ENCODE measurements around the gene BROX. TPM values are rescaled to one million over a fixed set of nuclear protein-coding genes. Genes with fewer than 3 reads are reported as not detected.
A peak's percentile ranks its signal among the peaks of the same experiment; 100 is the strongest.

BROX gene
- total and polyA plus RNA-seq, 10 of the 15 experiments (the other 5 are each of a cell fraction or from before 2014, with no cell fraction given) = 5.8 to 42.0 (median 16.8) TPM

DNA sequence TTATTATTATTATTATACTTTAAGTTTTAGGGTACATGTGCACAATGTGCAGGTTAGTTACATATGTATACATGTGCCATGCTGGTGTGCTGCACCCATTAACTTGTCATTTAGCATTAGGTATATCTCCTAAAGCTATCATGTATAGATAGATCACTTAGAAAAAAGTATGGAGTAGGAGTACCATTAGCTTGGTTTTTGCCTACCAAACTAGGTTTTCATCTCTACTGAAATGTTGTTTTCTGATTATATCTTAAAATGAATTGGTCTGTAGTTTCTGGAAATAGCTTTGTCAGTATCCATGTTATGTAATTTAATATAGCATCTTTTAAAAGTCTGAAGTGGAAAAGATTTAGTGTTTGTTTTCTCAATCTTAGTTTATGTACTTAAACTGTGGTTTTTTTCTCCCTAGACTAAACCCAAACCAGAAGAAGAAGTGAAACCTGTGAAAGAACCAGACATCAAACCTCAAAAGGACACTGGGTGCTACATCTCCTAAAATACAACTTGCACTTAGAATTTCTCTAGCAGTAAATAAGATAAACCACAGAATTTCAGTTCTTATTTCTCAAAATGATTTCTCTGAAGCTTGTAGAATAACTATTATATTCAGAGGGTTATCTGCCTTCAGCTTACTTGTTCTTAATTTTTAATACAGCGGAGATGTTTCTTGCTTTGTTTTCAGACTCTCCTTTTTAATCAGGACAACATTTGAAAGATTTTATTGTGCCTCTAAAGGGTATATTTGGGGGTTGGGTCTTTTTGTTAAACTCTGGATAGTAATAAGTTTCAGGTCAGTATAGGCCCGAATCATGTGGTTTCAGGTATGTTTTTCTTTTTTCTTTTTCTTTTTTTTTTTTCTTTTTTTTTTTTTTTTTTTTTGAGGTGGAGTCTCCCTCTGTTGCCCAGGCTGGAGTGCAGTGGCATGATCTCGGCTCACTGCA is 20.1 kb downstream of the BROX start (continued):
- TF ChIP-seq, protein P1, sequence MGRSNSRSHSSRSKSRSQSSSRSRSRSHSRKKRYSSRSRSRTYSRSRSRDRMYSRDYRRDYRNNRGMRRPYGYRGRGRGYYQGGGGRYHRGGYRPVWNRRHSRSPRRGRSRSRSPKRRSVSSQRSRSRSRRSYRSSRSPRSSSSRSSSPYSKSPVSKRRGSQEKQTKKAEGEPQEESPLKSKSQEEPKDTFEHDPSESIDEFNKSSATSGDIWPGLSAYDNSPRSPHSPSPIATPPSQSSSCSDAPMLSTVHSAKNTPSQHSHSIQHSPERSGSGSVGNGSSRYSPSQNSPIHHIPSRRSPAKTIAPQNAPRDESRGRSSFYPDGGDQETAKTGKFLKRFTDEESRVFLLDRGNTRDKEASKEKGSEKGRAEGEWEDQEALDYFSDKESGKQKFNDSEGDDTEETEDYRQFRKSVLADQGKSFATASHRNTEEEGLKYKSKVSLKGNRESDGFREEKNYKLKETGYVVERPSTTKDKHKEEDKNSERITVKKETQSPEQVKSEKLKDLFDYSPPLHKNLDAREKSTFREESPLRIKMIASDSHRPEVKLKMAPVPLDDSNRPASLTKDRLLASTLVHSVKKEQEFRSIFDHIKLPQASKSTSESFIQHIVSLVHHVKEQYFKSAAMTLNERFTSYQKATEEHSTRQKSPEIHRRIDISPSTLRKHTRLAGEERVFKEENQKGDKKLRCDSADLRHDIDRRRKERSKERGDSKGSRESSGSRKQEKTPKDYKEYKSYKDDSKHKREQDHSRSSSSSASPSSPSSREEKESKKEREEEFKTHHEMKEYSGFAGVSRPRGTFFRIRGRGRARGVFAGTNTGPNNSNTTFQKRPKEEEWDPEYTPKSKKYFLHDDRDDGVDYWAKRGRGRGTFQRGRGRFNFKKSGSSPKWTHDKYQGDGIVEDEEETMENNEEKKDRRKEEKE (IDR thresholded peaks at IDR 0.05) = no peak
- peak; percentile 31 for TF ChIP-seq SP1 (IDR thresholded peaks at IDR 0.05; ENCODE audit: low read depth, low read length)
- TF ChIP-seq STAT1 (conservative IDR thresholded peaks at IDR 0.05) = no peak
- peak; percentile 74 to 93; a peak in 3 of 4 replicates for TF ChIP-seq EP300 (IDR thresholded peaks at IDR 0.05; ENCODE audit: borderline replicate concordance in 1 of 2, control insufficient read depth in 1 of 2, low read depth in 2 of 2, low read length in 2 of 2)
- no peak for TF ChIP-seq POLR2AphosphoS2 (IDR thresholded peaks at IDR 0.05; ENCODE audit: low read depth, low read length)
- TF ChIP-seq ZNF274 (IDR thresholded peaks at IDR 0.05; ENCODE audit: insufficient read depth, insufficient read length) = no peak
- TF ChIP-seq BCL11A (IDR thresholded peaks at IDR 0.05; ENCODE audit: low read depth, low read length) = peak; percentile 94
- TF ChIP-seq POU2F2 (IDR thresholded peaks at IDR 0.05; ENCODE audit: borderline replicate concordance, low read depth, low read length) = 0 out of 3 replicates have a peak, but pooled peaks have one; percentile 35
- no peak for TF ChIP-seq ESRRA (IDR thresholded peaks at IDR 0.05; ENCODE audit: low read length)
- TF ChIP-seq RAD51 (IDR thresholded peaks at IDR 0.05) = peak; percentile 55; the same call in 1 of the 2 replicates
- TF ChIP-seq MYC (IDR thresholded peaks at IDR 0.05; ENCODE audit: insufficient read depth, insufficient read length, insufficient replicate concordance, low read length, severe bottlenecking) = no peak
- TF ChIP-seq, protein P2, sequence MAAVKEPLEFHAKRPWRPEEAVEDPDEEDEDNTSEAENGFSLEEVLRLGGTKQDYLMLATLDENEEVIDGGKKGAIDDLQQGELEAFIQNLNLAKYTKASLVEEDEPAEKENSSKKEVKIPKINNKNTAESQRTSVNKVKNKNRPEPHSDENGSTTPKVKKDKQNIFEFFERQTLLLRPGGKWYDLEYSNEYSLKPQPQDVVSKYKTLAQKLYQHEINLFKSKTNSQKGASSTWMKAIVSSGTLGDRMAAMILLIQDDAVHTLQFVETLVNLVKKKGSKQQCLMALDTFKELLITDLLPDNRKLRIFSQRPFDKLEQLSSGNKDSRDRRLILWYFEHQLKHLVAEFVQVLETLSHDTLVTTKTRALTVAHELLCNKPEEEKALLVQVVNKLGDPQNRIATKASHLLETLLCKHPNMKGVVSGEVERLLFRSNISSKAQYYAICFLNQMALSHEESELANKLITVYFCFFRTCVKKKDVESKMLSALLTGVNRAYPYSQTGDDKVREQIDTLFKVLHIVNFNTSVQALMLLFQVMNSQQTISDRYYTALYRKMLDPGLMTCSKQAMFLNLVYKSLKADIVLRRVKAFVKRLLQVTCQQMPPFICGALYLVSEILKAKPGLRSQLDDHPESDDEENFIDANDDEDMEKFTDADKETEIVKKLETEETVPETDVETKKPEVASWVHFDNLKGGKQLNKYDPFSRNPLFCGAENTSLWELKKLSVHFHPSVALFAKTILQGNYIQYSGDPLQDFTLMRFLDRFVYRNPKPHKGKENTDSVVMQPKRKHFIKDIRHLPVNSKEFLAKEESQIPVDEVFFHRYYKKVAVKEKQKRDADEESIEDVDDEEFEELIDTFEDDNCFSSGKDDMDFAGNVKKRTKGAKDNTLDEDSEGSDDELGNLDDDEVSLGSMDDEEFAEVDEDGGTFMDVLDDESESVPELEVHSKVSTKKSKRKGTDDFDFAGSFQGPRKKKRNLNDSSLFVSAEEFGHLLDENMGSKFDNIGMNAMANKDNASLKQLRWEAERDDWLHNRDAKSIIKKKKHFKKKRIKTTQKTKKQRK (IDR thresholded peaks at IDR 0.05; ENCODE audit: low read depth, low read length) = no peak
- TF ChIP-seq BMI1 (IDR thresholded peaks at IDR 0.05; ENCODE audit: borderline replicate concordance) = peak; percentile 86
- peak; percentile 98 for TF ChIP-seq MTA3 (IDR thresholded peaks at IDR 0.05; ENCODE audit: borderline replicate concordance, low read length)
- TF ChIP-seq, protein P3, sequence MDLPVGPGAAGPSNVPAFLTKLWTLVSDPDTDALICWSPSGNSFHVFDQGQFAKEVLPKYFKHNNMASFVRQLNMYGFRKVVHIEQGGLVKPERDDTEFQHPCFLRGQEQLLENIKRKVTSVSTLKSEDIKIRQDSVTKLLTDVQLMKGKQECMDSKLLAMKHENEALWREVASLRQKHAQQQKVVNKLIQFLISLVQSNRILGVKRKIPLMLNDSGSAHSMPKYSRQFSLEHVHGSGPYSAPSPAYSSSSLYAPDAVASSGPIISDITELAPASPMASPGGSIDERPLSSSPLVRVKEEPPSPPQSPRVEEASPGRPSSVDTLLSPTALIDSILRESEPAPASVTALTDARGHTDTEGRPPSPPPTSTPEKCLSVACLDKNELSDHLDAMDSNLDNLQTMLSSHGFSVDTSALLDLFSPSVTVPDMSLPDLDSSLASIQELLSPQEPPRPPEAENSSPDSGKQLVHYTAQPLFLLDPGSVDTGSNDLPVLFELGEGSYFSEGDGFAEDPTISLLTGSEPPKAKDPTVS (IDR thresholded peaks at IDR 0.05; ENCODE audit: low read depth, low read length) = no peak
- TF ChIP-seq, protein P4, sequence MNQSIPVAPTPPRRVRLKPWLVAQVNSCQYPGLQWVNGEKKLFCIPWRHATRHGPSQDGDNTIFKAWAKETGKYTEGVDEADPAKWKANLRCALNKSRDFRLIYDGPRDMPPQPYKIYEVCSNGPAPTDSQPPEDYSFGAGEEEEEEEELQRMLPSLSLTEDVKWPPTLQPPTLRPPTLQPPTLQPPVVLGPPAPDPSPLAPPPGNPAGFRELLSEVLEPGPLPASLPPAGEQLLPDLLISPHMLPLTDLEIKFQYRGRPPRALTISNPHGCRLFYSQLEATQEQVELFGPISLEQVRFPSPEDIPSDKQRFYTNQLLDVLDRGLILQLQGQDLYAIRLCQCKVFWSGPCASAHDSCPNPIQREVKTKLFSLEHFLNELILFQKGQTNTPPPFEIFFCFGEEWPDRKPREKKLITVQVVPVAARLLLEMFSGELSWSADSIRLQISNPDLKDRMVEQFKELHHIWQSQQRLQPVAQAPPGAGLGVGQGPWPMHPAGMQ (IDR thresholded peaks at IDR 0.05; ENCODE audit: borderline replicate concordance) = peak; percentile 65; the same call in 1 of the 2 replicates
- TF ChIP-seq NFIC (IDR thresholded peaks at IDR 0.05; ENCODE audit: low read depth, low read length) = peak; percentile 99
- TF ChIP-seq CHD2 (IDR thresholded peaks at IDR 0.05; ENCODE audit: borderline replicate concordance, low read depth, low read length) = peak; percentile 40; the same call in 1 of the 2 replicates
